ENCODE measurements around the gene DDX5. TPM values are rescaled to one million over a fixed set of nuclear protein-coding genes. Genes with fewer than 3 reads are reported as not detected.
A peak's percentile ranks its signal among the peaks of the same experiment; 100 is the strongest.

Gene DDX5
- total and polyA plus RNA-seq, 9 donors: 216 to 494 (median 418) TPM

- DNase-seq: no peak
- Histone ChIP-seq H3K4me1 (ENCODE audit: control insufficient read depth, insufficient read depth, low read length) (no peaks in the 10 kb centered on the region), H3K27me3 (ENCODE audit: control insufficient read depth, insufficient read depth, low read length) (no peaks in the 10 kb centered on the region), H3K4me3 (ENCODE audit: low read length) (no peak overlapping the region), H3K9me3 (replicated peaks; ENCODE audit: control insufficient read depth, low read depth, low read length) (no peaks in the 10 kb centered on the region), H3K27ac (ENCODE audit: low read length) (no peak overlapping the region), H3K36me3 (ENCODE audit: control insufficient read depth, insufficient read depth, low read length) (peaks cover 61% of the 10 kb centered on the region)
- WGBS (ENCODE audit: insufficient coverage): 92% methylated on average over 4 of the region's 6 CpGs
These were observed 13.5 kb upstream of the DDX5 start for GRCh38 chr17:64519601-64520000.

DNA sequence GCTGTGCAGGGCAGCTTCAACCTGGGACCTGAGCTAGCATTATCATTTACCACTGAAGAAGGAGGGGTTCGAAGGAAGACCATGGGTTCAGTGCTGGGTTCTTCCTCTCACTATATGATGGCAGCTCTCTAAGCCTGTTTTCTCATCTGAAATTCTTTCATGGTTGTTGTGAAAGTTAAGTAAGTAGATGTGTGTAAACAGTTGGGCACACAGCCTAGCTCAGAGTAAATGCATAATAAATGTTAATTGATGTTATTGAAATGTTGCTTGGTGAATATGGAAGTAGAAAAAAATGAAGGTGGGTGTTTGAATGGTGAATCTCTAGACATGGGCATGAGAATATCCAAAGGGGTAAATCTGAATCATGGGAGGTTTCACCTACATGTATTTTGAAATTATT lies 9.7 kb upstream of the DDX5 start:
- H3K9me3 ChIP-seq (replicated peaks; ENCODE audit: control insufficient read depth, low read depth, low read length): no peaks in the 10 kb centered on the region
- H3K27ac ChIP-seq (ENCODE audit: low read length): no peak overlapping the region
- DNase-seq: no peak
- no peaks in the 10 kb centered on the region for H3K4me1 ChIP-seq (ENCODE audit: control insufficient read depth, insufficient read depth, low read length)
- H3K27me3 ChIP-seq (ENCODE audit: control insufficient read depth, insufficient read depth, low read length): no peaks in the 10 kb centered on the region
- peaks cover 57% of the 10 kb centered on the region for H3K36me3 ChIP-seq (ENCODE audit: control insufficient read depth, insufficient read depth, low read length)
- WGBS (ENCODE audit: insufficient coverage): no CpG with 5 or more reads among the region's 1 CpG
- H3K4me3 ChIP-seq (ENCODE audit: low read length): no peak overlapping the region

- WGBS (ENCODE audit: insufficient coverage): 90% methylated on average over 1 of the region's 2 CpGs
- no peaks in the 10 kb centered on the region for H3K9me3 ChIP-seq (replicated peaks; ENCODE audit: control insufficient read depth, low read depth, low read length)
- H3K4me1 ChIP-seq (ENCODE audit: control insufficient read depth, insufficient read depth, low read length): no peaks in the 10 kb centered on the region
- no peaks in the 10 kb centered on the region for H3K27me3 ChIP-seq (ENCODE audit: control insufficient read depth, insufficient read depth, low read length)
- H3K27ac ChIP-seq (ENCODE audit: low read length): no peak overlapping the region
- no peak for DNase-seq
- H3K36me3 ChIP-seq (ENCODE audit: control insufficient read depth, insufficient read depth, low read length): peaks cover 56% of the 10 kb centered on the region
- no peak overlapping the region for H3K4me3 ChIP-seq (ENCODE audit: low read length)
These were observed 9.3 kb upstream of the DDX5 start for GRCh38 chr17:64515419-64515818.

DNA sequence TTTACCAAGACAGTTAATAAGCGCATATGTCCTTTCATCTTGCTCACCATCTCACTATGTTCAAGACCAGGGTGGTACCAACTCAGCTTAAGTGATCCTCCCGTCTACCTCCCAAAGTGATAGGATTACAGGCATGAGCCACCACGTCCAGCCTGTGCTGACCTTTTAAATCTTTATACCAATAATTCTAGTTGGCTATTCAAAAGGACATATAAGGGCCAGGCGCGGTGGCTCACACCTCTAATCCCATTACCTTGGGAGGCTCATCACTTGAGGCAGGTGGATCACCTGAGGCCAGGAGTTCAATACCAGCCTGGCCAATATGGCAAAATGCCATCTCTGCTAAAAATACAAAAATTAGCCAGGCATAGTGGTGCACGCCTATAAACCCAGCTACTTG lies 3.1 kb upstream of the DDX5 start:
- WGBS (ENCODE audit: insufficient coverage): 74% methylated on average over 4 of the region's 6 CpGs
- Histone ChIP-seq H3K9me3 (replicated peaks; ENCODE audit: control insufficient read depth, low read depth, low read length) (no peaks in the 10 kb centered on the region), H3K36me3 (ENCODE audit: control insufficient read depth, insufficient read depth, low read length) (peaks cover 33% of the 10 kb centered on the region), H3K27me3 (ENCODE audit: control insufficient read depth, insufficient read depth, low read length) (peaks cover 3% of the 10 kb centered on the region), H3K4me1 (ENCODE audit: control insufficient read depth, insufficient read depth, low read length) (peaks cover 10% of the 10 kb centered on the region), H3K27ac (ENCODE audit: low read length) (no peak overlapping the region), H3K4me3 (ENCODE audit: low read length) (no peak overlapping the region)
- DNase-seq: no peak

- Histone ChIP-seq H3K27me3 (ENCODE audit: control insufficient read depth, insufficient read depth, low read length) (peaks cover 3% of the 10 kb centered on the region), H3K4me1 (ENCODE audit: control insufficient read depth, insufficient read depth, low read length) (peaks cover 15% of the 10 kb centered on the region), H3K9me3 (replicated peaks; ENCODE audit: control insufficient read depth, low read depth, low read length) (no peaks in the 10 kb centered on the region), H3K4me3 (ENCODE audit: low read length) (no peak overlapping the region), H3K36me3 (ENCODE audit: control insufficient read depth, insufficient read depth, low read length) (peaks cover 38% of the 10 kb centered on the region), H3K27ac (ENCODE audit: low read length) (no peak overlapping the region)
- 100% methylated on average over 2 of the region's 2 CpGs for WGBS (ENCODE audit: insufficient coverage)
- no peak for DNase-seq
These were observed 2.6 kb upstream of the DDX5 start for GRCh38 chr17:64508683-64509082.

DNA sequence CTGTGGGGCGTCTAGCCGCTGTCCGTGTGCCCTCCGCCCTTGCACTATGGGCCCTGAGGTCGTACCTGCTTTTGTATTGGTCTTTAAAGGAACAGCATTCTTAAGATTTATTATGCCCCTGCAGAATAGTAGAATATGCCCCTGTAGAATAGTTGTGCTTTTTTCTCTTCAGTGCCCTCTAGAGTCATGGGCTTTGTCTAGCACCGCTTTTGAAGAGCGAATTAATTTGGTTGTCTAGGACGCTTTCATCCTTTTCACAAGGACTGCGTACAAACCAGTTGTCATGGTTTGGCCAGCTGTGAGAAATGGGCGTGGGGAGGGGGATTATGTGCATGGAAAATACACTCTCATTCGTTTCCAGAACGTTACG lies 1.3 kb upstream of the DDX5 start:
- Histone ChIP-seq H3K9me3 (replicated peaks; ENCODE audit: control insufficient read depth, low read depth, low read length) (no peaks in the 10 kb centered on the region), H3K4me1 (ENCODE audit: control insufficient read depth, insufficient read depth, low read length) (peaks cover 18% of the 10 kb centered on the region), H3K27me3 (ENCODE audit: control insufficient read depth, insufficient read depth, low read length) (peaks cover 3% of the 10 kb centered on the region), H3K27ac (ENCODE audit: low read length) (peak overlapping the region; percentile 100), H3K4me3 (ENCODE audit: low read length) (peak overlapping the region; percentile 100), H3K36me3 (ENCODE audit: control insufficient read depth, insufficient read depth, low read length) (peaks cover 42% of the 10 kb centered on the region)
- DNase-seq: peak; percentile 92
- 0% methylated on average over 2 of the region's 13 CpGs for WGBS (ENCODE audit: insufficient coverage)

GRCh38 chr17:64506576-64507412 lies 705 bp upstream of the DDX5 start, which contains the start of gene CEP95:
Gene CEP95, plus strand, starts transcription at chr17:64506977. Its CDS starts 121 bp downstream, at chr17:64507098.
- H3K9me3 ChIP-seq (replicated peaks; ENCODE audit: control insufficient read depth, low read depth, low read length): no peaks in the 10 kb centered on the region
- H3K4me1 ChIP-seq (ENCODE audit: control insufficient read depth, insufficient read depth, low read length): peaks cover 18% of the 10 kb centered on the region
- peak within 1 kb of the TSS; percentile 100 for H3K27ac ChIP-seq (ENCODE audit: low read length)
- H3K4me3 ChIP-seq (ENCODE audit: low read length): peak within 1 kb of the TSS; percentile 100
- peaks cover 45% of the 10 kb centered on the region for H3K36me3 ChIP-seq (ENCODE audit: control insufficient read depth, insufficient read depth, low read length)
- peaks cover 3% of the 10 kb centered on the region for H3K27me3 ChIP-seq (ENCODE audit: control insufficient read depth, insufficient read depth, low read length)
- peak; percentile 99 for DNase-seq
- WGBS (ENCODE audit: insufficient coverage): under 1% methylated on average over 76 of the region's 77 CpGs

DNA sequence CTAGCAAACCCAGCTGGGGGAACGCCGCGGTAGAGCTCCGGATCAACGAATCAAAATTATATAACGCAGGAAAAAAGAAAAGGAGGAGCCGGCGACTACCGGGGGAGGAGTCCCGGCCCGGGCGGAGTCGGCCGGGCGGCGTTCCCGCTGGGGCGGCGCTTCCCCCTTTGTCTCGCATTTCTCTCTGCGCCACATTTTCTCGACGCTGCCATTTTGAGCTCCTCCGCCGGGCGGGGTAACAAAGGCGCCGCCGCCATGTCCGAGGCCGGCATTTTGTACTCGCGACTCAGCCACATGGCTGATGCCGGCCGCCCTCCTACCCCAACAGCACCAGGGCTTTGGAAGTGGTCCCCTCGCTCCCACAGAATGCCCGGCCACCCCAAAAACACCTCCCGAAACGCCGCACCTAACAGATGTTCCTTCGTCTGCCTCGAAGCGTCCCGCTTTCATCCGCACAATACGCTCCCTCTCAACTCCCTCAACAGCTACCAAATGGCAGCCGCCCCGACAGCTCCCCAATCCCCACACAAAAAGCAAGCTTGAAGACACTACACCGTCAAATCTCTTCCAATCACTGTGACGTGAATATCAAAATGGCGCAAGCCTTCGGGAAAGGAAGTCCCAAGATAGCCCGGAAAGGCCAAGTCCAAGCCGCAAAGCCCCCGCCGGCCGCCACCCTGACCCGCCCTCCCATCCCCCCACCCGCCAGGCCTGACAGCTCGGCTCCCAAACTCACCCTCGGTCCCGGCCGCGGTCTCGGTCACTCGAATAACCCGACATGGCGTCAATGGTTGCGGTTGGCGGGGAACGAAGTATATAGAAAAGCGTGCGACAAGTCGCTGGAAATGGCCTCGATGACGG lies 519 bp downstream of the DDX5 start:
- WGBS (ENCODE audit: insufficient coverage): 0% methylated on average over 68 of the region's 76 CpGs
- peaks cover 18% of the 10 kb centered on the region for H3K4me1 ChIP-seq (ENCODE audit: control insufficient read depth, insufficient read depth, low read length)
- peak; percentile 99 for DNase-seq
- H3K27me3 ChIP-seq (ENCODE audit: control insufficient read depth, insufficient read depth, low read length): peaks cover 3% of the 10 kb centered on the region
- peak overlapping the region; percentile 100 for H3K27ac ChIP-seq (ENCODE audit: low read length)
- H3K9me3 ChIP-seq (replicated peaks; ENCODE audit: control insufficient read depth, low read depth, low read length): no peaks in the 10 kb centered on the region
- peak overlapping the region; percentile 100 for H3K4me3 ChIP-seq (ENCODE audit: low read length)
- peaks cover 54% of the 10 kb centered on the region for H3K36me3 ChIP-seq (ENCODE audit: control insufficient read depth, insufficient read depth, low read length)

DNA sequence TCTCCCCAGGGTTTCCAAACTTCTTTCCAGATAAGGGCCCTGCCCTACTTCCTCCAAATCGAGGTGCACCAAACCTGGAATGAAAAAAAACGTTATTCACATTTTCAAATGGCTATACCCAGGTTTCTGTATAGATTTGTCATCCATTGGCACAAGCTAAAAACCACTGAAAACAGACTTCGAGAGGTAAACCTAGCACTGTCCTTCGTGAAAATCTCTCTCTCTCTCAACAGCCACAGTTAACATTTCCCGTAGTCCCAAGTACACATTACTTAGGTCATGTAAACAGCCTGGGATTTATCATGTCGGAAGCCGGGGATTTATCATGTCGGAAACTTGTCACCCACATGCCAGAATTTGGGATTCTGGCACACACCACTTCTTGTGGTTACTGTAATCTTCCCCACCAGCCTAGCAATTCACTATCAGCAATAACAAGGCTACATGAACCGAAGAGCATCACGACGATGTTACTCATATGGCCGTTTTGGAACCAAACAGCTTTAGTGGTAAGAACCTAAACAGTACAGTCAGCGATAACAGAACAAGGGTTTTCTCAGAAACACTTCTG lies 1.2 kb downstream of the DDX5 start:
- Histone ChIP-seq H3K36me3 (ENCODE audit: control insufficient read depth, insufficient read depth, low read length) (peaks cover 54% of the 10 kb centered on the region), H3K27ac (ENCODE audit: low read length) (peak overlapping the region; percentile 100), H3K4me1 (ENCODE audit: control insufficient read depth, insufficient read depth, low read length) (peaks cover 18% of the 10 kb centered on the region), H3K4me3 (ENCODE audit: low read length) (peak overlapping the region; percentile 100), H3K27me3 (ENCODE audit: control insufficient read depth, insufficient read depth, low read length) (peaks cover 3% of the 10 kb centered on the region), H3K9me3 (replicated peaks; ENCODE audit: control insufficient read depth, low read depth, low read length) (no peaks in the 10 kb centered on the region)
- DNase-seq: no peak
- 0% methylated on average over 11 of the region's 13 CpGs for WGBS (ENCODE audit: insufficient coverage)
